ENCODE data around the gene PPP4R3A.

Gene PPP4R3A

DNA sequence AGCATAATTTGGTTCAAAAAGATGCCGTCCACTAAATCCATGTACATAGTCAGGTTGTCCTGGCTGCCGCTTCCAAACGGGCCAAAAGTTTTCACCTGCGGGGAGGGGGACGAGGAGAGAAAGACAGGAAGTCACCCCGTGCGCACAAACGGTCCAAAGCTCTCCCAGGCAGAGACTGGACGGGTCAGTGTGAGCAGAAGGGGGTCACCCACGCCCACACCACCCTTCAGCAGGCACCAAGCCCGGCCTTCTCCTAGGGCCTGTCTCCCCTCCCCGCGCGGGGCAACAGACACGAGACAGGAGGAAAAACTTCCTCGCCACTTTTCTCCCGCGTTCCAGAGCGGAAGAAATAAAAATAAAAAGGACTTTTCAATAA, 93.4 kb downstream of the PPP4R3A start:
- peak overlapping the region; percentile 87 for H3K4me3 ChIP-seq (ENCODE audit: low read depth, low read length)
- TF ChIP-seq, protein P1, sequence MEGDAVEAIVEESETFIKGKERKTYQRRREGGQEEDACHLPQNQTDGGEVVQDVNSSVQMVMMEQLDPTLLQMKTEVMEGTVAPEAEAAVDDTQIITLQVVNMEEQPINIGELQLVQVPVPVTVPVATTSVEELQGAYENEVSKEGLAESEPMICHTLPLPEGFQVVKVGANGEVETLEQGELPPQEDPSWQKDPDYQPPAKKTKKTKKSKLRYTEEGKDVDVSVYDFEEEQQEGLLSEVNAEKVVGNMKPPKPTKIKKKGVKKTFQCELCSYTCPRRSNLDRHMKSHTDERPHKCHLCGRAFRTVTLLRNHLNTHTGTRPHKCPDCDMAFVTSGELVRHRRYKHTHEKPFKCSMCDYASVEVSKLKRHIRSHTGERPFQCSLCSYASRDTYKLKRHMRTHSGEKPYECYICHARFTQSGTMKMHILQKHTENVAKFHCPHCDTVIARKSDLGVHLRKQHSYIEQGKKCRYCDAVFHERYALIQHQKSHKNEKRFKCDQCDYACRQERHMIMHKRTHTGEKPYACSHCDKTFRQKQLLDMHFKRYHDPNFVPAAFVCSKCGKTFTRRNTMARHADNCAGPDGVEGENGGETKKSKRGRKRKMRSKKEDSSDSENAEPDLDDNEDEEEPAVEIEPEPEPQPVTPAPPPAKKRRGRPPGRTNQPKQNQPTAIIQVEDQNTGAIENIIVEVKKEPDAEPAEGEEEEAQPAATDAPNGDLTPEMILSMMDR (IDR thresholded peaks at IDR 0.05; ENCODE audit: insufficient read depth, low read depth, low read length, missing control alignments): no peak
- DNase-seq (ENCODE audit: low read depth): peak; percentile 64

DNA sequence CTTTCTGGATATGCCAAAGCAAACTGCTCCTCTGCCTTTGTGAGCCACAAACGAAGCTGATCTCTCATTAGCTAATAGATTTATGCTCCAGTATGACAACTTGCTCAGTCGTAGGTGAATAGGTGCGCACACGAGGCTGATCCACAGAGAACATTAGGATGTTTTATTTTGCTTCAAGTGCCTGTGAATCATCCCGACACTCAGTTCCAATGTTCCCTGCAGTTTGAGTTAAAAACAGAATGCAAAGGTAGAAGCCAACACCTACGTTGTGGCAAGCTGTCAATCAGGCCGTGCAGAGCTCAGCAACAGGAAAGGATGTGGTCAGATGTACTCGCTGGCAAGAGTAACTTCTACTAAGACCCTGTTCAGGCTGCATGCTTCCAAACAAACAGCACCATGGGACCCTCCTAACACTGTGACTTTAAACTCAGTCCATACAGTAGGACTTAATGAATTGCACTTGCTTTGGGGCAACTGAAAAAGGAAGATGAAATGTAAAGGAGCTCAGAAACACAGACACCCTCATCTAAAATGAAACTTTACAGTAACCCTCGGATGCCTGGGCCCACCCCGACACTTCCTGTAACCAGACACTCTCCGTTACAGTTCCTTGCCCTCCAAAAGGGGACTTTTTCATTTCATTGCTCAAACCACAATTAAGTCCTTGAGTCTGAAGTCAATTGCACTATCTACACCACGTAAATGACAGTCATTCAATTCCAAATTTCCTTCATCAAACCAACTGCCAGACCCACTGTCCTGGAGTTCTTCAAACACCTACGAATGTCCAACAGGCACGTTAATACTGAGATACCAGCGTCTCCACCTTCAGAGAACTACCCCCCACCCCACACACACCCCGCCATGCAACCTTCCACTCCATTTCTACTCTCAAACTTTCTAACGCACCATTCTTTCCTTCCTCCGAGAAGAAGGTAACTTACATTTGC, 94.0 kb downstream of the PPP4R3A start:
- peak; percentile 91 for DNase-seq (ENCODE audit: low read depth)
- TF ChIP-seq, protein P1 (IDR thresholded peaks at IDR 0.05; ENCODE audit: insufficient read depth, low read depth, low read length, missing control alignments): no peak
- peak overlapping the region; percentile 87 for H3K4me3 ChIP-seq (ENCODE audit: low read depth, low read length)

DNA sequence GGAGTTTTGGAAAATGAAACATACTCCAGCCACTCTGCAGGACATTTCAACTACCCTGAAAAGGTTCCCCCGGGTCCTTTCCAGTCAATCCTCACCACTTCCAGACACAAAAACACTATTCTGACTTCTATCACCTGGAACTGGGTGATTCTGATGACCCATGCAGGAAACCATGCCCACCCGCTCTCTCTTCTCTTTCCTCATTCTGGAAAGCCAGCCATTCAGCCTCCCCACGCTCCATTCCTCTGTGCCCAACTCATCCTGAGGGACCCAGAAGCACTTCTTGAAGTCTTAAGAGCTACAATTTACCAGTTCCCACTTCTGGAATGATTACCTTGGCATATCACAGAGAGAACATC, 95.7 kb downstream of the PPP4R3A start:
- DNase-seq (ENCODE audit: low read depth): no peak
- TF ChIP-seq, protein P1 (IDR thresholded peaks at IDR 0.05; ENCODE audit: insufficient read depth, low read depth, low read length, missing control alignments): no peak
- peak overlapping the region; percentile 87 for H3K4me3 ChIP-seq (ENCODE audit: low read depth, low read length)

DNA sequence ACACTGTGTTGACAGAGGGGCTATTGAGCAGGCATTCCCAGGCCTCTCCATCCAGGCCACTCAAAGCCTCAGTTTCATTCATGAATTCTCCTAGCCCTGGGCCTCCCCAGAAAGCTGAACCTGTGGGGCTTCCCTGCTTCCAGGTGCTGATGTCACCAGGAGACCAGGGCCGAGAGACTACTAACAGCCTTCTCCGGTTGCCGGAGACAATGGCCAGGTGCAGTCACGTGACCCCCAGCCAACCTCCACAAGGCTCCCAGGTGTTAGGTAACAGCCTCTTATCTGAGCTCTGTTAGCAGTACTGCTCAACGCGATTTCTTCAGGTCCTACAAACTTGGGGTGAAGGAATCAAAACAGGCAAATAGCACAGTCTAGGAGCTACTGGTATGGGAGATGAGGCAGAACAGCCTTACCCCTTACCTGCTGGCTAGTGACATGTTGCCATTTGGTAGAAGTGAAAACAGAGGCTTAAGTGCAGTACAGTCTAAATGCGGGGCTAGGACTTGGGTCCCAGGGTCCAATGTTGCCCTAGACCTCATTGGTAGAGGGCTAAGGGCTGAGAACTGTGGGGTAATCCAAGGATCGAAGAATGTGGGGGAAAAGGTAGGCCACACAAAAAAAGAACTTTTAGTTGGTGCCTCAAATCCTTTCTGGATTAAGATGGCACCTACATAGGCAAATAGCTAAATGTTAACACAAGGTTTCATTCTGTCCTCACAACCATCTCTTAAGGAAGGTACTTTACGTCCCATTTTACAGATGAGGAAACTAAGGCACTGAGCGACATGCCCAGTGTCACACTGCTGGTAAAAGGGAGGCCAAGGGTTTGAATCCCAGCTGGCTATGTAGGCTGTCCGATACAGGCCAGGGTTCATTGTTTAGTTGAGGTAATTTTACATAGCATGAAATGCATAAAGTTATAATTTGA, 96.3 kb downstream of the PPP4R3A start:
- peak overlapping the region; percentile 87 for H3K4me3 ChIP-seq (ENCODE audit: low read depth, low read length)
- TF ChIP-seq, protein P1 (IDR thresholded peaks at IDR 0.05; ENCODE audit: insufficient read depth, low read depth, low read length, missing control alignments): no peak
- DNase-seq (ENCODE audit: low read depth): no peak

DNA sequence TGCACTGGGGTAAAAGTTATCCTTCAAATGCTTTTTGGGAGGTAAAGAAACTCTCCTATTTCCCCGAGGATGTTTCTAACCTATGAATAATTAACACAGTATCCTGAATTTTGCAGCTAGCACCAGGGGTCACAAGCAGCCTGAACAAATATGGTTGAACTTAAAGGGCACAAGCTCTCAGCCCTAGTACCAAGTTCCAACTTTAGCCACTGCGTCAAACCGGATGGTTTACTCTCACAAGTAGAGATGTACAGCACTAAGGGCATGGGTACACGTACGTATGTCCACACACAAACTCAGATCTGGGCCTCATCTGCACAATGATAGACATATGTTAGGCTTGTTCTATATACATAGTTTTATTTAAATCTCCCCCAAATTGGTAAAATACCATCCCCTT, 97.2 kb downstream of the PPP4R3A start:
- peak; percentile 55 for DNase-seq (ENCODE audit: low read depth)
- TF ChIP-seq, protein P1 (IDR thresholded peaks at IDR 0.05; ENCODE audit: insufficient read depth, low read depth, low read length, missing control alignments): no peak
- H3K4me3 ChIP-seq (ENCODE audit: low read depth, low read length): peak overlapping the region; percentile 87

DNA sequence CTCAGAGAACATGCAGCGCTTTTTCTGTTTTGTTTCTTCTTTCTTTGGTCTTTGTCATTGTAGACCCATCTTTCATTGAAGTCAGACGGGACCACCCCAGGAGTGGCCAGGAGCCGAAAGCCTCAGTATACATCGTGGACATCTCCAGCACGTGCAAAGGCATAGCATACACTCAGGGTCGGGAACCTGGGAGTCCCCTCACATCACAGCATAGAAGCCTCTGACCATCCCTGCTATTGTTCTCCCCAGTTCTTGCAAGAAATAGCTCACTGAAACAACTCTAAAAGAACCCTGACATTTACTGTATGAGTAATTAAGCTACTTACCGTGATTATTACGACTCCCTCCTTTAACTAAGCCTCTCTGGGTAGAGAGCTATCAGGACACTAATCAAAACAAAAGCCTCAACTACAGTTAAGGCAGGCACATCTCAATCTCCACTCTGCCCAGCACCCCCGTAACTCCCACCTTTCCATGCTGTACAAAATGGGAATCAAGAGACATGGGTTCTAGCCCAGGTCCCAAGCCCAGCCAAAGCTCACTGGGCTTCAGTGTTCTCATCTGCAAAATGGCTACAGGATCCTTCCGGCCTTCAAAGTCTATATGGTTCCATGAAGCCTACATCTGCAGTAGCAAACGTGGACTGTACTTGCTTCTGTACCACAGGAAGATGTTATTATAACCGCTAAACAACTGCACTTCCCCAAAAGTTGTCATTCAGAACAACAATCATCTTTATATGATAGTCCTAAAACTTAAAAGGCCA, 99.2 kb downstream of the PPP4R3A start:
- DNase-seq (ENCODE audit: low read depth): peak; percentile 71
- peak overlapping the region; percentile 50 for H3K4me3 ChIP-seq (ENCODE audit: low read depth, low read length)
- TF ChIP-seq, protein P1 (IDR thresholded peaks at IDR 0.05; ENCODE audit: insufficient read depth, low read depth, low read length, missing control alignments): no peak

All from GM12865 (cell line).